Measurements from ENCODE around the gene MYD88.

Gene MYD88

GRCh38 chr3:38138349-38139190 lies at the start of gene MYD88:
MYD88 (plus strand) TSS chr3:38138661; CDS start chr3:38138701, 40 bp downstream.
- no peak for DNase-seq

GRCh38 chr3:38089163-38089562 lies 49.3 kb upstream of the MYD88 start:
- no peak for DNase-seq

GRCh38 chr3:38090453-38090852 lies 48.0 kb upstream of the MYD88 start:
- no peak for DNase-seq

- DNase-seq: no peak
These were observed 43.5 kb upstream of the MYD88 start for GRCh38 chr3:38094999-38095398.

GRCh38 chr3:38095669-38096483 lies 42.6 kb upstream of the MYD88 start:
- DNase-seq: no peak

GRCh38 chr3:38097446-38098375 lies 40.8 kb upstream of the MYD88 start:
- no peak for DNase-seq

- DNase-seq: no peak
These were observed 40.1 kb upstream of the MYD88 start for GRCh38 chr3:38098376-38098723.

- no peak for DNase-seq
These were observed 38.9 kb upstream of the MYD88 start for GRCh38 chr3:38099518-38099917.

GRCh38 chr3:38100498-38100897 lies 38.0 kb upstream of the MYD88 start:
- no peak for DNase-seq

GRCh38 chr3:38101811-38102443 lies 36.5 kb upstream of the MYD88 start:
- DNase-seq: no peak

GRCh38 chr3:38102444-38102814 lies 36.0 kb upstream of the MYD88 start:
- DNase-seq: no peak

GRCh38 chr3:38105525-38105924 lies 32.9 kb upstream of the MYD88 start:
- no peak for DNase-seq

GRCh38 chr3:38107911-38108648 lies 30.4 kb upstream of the MYD88 start:
- no peak for DNase-seq

- DNase-seq: no peak
These were observed 29.5 kb upstream of the MYD88 start for GRCh38 chr3:38108649-38109579.

- no peak for DNase-seq
These were observed 28.7 kb upstream of the MYD88 start for GRCh38 chr3:38109580-38110313.

GRCh38 chr3:38110314-38111050 lies 28.0 kb upstream of the MYD88 start:
- no peak for DNase-seq

- DNase-seq: no peak
These were observed 27.3 kb upstream of the MYD88 start for GRCh38 chr3:38111201-38111600.

GRCh38 chr3:38111696-38112377 lies 26.6 kb upstream of the MYD88 start:
- DNase-seq: no peak

- no peak for DNase-seq
These were observed 26.1 kb upstream of the MYD88 start for GRCh38 chr3:38112378-38112761.
